A673 (cell line): ENCODE data around the gene C19orf85. TPM values are rescaled to one million over a fixed set of nuclear protein-coding genes. Genes with fewer than 3 reads are reported as not detected.

ENCODE experiments used
- Bru-seq: library from RNA; stranded (reverse); fragments of 400-500 nt; gene quantifications from one replicate; lab custom pipeline; 2021; lab: Mats Ljungman, UMichigan
- BruChase-seq, 2 experiments: library from RNA; stranded (reverse); fragments of 400-500 nt; gene quantifications; one replicate each; lab custom pipeline; 2021; lab: Mats Ljungman, UMichigan
- BruUV-seq: library from RNA; stranded (reverse); fragments of 400-500 nt; replicated peaks from 2 replicates; lab custom pipeline; 2021; lab: Mats Ljungman, UMichigan
- CTCF ChIA-PET: fragments of 300-600 bp; sonication (Branson Sonifier 250); formaldehyde crosslinking; loops from one replicate; lab custom pipeline; 2022; ENCODE audit warnings: antibody characterized with exemption; lab: Charles Lee
- POLR2A ChIA-PET: fragments of 300-600 bp; sonication (Branson Sonifier 250); formaldehyde crosslinking; loops from one replicate; lab custom pipeline; 2022; ENCODE audit warnings: antibody characterized with exemption; ENCODE audit not compliant: low non-redundant PET; lab: Charles Lee
- DNase-seq: peaks from one replicate; pipeline ENCODE4 v3.0.0-alpha.2; 2015; ENCODE audit warnings: low spot score
- H3K27ac ChIP-seq: fragments of 200-600 bp; sonication (generic); 2 replicates; pipeline ENCODE4 v1.5.1; 2016; ENCODE audit warnings: mixed run types, low read depth, mild to moderate bottlenecking, mixed read lengths, antibody characterized with exemption, low read length; ENCODE audit not compliant: poor library complexity, severe bottlenecking
- H3K27me3 ChIP-seq: fragments of 200-600 bp; sonication (generic); replicated peaks from 2 replicates; pipeline ENCODE4 v1.6.1; 2017; ENCODE audit warnings: mixed run types, low read depth, mild to moderate bottlenecking, mixed read lengths, antibody characterized with exemption, low read length; ENCODE audit not compliant: insufficient read depth, poor library complexity
- H3K36me3 ChIP-seq: fragments of 200-600 bp; sonication (generic); 2 replicates; pipeline ENCODE4 v1.6.1; 2016; ENCODE audit warnings: mixed run types, mild to moderate bottlenecking, mixed read lengths, antibody characterized with exemption, low read length; ENCODE audit not compliant: insufficient read depth, poor library complexity, severe bottlenecking
- H3K4me1 ChIP-seq: fragments of 200-600 bp; sonication (generic); 2 replicates; pipeline ENCODE4 v1.6.1; 2017; ENCODE audit warnings: mixed run types, mild to moderate bottlenecking, mixed read lengths, antibody characterized with exemption, low read length; ENCODE audit not compliant: insufficient read depth, poor library complexity, severe bottlenecking
- H3K4me3 ChIP-seq: fragments of 200-600 bp; sonication (generic); 2 replicates; pipeline ENCODE4 v1.5.1; 2016; ENCODE audit warnings: low read depth, mixed run types, mild to moderate bottlenecking, mixed read lengths, low read length; ENCODE audit not compliant: poor library complexity, severe bottlenecking
- H3K9me3 ChIP-seq: fragments of 200-600 bp; sonication (generic); 2 replicates; pipeline ENCODE4 v1.6.1; 2016; ENCODE audit warnings: mixed run types, low read depth, mild to moderate bottlenecking, mixed read lengths, antibody characterized with exemption, low read length; ENCODE audit not compliant: poor library complexity, severe bottlenecking
- EZH2 ChIP-seq: fragments of 200-600 bp; sonication (generic); IDR thresholded peaks from 2 replicates; pipeline ENCODE4 v1.6.1; 2017; ENCODE audit warnings: borderline replicate concordance, low read depth, mild to moderate bottlenecking, mixed read lengths, antibody characterized with exemption, low read length; ENCODE audit not compliant: poor library complexity, severe bottlenecking
- intact Hi-C: fragments of 100-400 bp; cut with micrococcal nuclease; formaldehyde crosslinking; loops from one replicate; pipeline ENCODE4 v1.10.0; 2022; ENCODE audit not compliant: unreplicated experiment
- long read RNA-seq: library from polyadenylated mRNA; stranded (forward); transcript quantifications from one replicate; pipeline ENCODE4 v2.0.0, GENCODE V29; 2022
- total RNA-seq: library from RNA; stranded (reverse); gene quantifications from 2 replicates; pipeline ENCODE4 v1.2.3, GENCODE V29; 2021
- TF ChIP-seq, protein P1 (sequence below): fragments of 300-800, 200-600 bp; sonication (generic); conservative IDR thresholded peaks from 2 replicates; pipeline ENCODE4 v1.5.1; 2017; ENCODE audit warnings: low read depth, mild to moderate bottlenecking, antibody characterized with exemption, low read length, moderate library complexity, mixed read lengths

The C19orf85 gene
- total RNA-seq (not detected in 2 replicates), Bru-seq, nascent RNA (not detected), BruChase-seq, experiment 1, labeled RNA remaining after a 2-hour chase (not detected), BruChase-seq, experiment 2, labeled RNA remaining after a 6-hour chase (not detected)
- long read RNA-seq: 0 reads

- intact Hi-C loops: loop anchor here (5.0 kb wide), 2 partner anchors 38 to 143 kb away; partner anchors contain the start of gene ZNF865
- POLR2A ChIA-PET: no interaction called here
- Histone ChIP-seq H3K4me3 (no peak within 1 kb of the TSS), H3K9me3 (no peaks in the 10 kb centered on the region), H3K36me3 (no peaks in the 10 kb centered on the region), H3K27ac (no peak within 1 kb of the TSS), H3K4me1 (peaks cover 20% of the 10 kb centered on the region), H3K27me3 (no peaks in the 10 kb centered on the region)
- BruUV-seq: no TSS peak
- no peak for TF ChIP-seq EZH2
- TF ChIP-seq, protein P1, sequence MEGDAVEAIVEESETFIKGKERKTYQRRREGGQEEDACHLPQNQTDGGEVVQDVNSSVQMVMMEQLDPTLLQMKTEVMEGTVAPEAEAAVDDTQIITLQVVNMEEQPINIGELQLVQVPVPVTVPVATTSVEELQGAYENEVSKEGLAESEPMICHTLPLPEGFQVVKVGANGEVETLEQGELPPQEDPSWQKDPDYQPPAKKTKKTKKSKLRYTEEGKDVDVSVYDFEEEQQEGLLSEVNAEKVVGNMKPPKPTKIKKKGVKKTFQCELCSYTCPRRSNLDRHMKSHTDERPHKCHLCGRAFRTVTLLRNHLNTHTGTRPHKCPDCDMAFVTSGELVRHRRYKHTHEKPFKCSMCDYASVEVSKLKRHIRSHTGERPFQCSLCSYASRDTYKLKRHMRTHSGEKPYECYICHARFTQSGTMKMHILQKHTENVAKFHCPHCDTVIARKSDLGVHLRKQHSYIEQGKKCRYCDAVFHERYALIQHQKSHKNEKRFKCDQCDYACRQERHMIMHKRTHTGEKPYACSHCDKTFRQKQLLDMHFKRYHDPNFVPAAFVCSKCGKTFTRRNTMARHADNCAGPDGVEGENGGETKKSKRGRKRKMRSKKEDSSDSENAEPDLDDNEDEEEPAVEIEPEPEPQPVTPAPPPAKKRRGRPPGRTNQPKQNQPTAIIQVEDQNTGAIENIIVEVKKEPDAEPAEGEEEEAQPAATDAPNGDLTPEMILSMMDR: no peak
- no peak for DNase-seq
- CTCF ChIA-PET: no interaction called here
Observed at GRCh38 chr19:55464662-55465054, at the start of gene C19orf85. Gene C19orf85 (minus strand): TSS chr19:55464751. CDS start chr19:55464554, 197 bp downstream.

GRCh38 chr19:55508120-55508519 is 43.6 kb upstream of the C19orf85 start:
- Histone ChIP-seq H3K4me1 (no peaks in the 10 kb centered on the region), H3K9me3 (no peaks in the 10 kb centered on the region), H3K27me3 (no peaks in the 10 kb centered on the region), H3K4me3 (no peak overlapping the region), H3K36me3 (no peaks in the 10 kb centered on the region), H3K27ac (no peak overlapping the region)
- POLR2A ChIA-PET: no interaction called here
- no TSS peak for BruUV-seq
- no peak for TF ChIP-seq EZH2
- TF ChIP-seq, protein P1: no peak
- intact Hi-C loops: no loop called here
- no peak for DNase-seq
- CTCF ChIA-PET: no interaction called here

DNA sequence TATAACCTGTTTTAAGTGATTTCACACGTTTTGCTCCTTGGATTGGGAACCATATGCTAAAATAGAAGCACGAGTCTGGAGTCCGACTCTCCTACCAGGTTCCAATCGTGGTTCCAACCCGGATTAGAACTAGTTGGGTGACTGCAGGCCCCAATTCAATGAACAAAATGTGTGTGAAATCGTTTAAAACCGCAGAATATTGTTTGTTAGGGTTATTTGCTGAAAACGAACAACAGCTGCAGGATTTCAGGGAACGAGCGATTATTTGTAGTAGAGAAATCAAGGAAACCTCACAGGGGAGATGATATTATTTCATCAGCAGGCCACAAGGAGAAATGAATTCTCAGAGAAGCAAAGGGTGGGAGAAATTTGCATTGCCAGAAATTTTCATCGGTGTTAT is 40.4 kb upstream of the C19orf85 start:
- Histone ChIP-seq H3K9me3 (no peaks in the 10 kb centered on the region), H3K27ac (no peak overlapping the region), H3K27me3 (no peaks in the 10 kb centered on the region), H3K4me1 (no peaks in the 10 kb centered on the region), H3K36me3 (no peaks in the 10 kb centered on the region), H3K4me3 (no peak overlapping the region)
- ChIA-PET CTCF (interaction anchor here (1.5 kb wide), 1 partner anchor 364 kb away, joined by 9 read pairs; no protein-coding TSS in a partner anchor), POLR2A (no interaction called here)
- intact Hi-C loops: loop anchor here (5.0 kb wide), 1 partner anchor 38 kb away; no protein-coding TSS in a partner anchor
- no peak for TF ChIP-seq EZH2
- TF ChIP-seq, protein P1: no peak
- no TSS peak for BruUV-seq
- DNase-seq: no peak
